Activated CD4-positive, CD25-positive, alpha-beta regulatory T cell treated with anti-CD3 and anti-CD28 coated beads, Interleukin-2, amount 50 U/mL, for 16 hours (primary cell): ENCODE measurements around the gene FOXP1.

Experiments used
- DNase-seq: peaks from one replicate; pipeline ENCODE4 v3.0.0-alpha.2; 2020; ENCODE audit warnings: low read depth, low spot score

FOXP1 gene

DNA sequence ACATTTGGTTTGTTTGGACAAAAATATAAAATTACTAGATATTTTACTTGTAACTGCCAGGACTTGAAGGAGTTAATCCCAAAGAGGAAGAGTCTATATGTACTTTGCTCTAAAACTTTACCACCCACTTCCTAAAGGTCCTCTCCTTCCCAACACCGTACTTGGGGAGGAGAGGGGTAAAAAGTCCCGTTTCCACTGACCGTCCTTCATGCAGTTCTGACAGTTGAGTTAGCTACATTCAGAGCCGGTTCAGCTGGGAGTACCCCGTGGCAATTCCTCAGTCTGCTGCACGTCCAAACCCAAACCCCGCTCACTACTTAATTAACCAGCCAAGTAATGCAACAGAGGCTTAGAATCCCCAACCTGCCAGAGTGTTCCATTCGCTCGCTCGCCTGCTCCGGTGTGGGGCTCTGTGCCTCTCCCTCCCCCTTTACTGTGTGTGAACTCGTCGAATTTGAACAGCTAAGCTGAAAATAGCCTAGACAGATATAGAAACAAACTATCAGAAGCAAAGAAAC lies 519.7 kb downstream of the FOXP1 start:
- DNase-seq: peak; percentile 27

DNA sequence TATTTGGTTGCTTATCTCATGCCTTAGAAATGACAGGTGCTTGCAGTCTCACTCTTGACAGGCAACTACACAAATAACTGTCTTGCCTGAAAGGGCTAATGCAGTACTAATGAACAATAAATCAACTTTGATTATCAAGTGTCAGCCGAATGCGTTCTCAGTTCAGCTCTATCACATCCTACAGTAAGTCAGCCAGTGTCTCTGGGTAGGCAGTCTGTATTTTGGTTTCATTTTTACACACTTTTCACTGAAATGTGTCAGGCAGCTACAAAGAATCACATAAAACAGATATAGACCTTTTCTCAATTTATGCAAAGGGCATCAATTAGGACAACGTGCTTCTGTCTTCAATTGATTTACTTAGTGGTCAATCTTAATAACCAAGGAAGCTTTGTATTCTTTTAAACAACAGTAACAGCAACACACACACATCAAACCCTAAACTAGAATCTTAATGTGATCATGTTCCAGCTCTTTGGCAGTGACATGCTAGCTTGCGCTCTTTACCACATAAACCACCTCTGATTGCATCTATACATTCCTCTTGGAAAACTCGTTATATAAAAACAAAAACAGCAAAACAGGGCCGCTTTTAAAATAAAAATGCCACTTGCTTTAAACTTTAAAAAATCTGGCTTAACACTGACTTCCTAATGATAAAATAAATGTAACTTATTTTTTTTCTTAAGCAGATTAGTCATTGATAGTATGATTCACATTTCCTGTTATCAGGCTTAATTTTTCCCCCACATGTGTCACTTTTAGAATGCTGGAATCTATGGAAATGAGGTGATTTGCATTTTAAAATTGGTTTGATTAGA lies 520.4 kb downstream of the FOXP1 start:
- no peak for DNase-seq

- DNase-seq: no peak
Observed at GRCh38 chr3:71062037-71062932, 521.2 kb downstream of the FOXP1 start.

DNA sequence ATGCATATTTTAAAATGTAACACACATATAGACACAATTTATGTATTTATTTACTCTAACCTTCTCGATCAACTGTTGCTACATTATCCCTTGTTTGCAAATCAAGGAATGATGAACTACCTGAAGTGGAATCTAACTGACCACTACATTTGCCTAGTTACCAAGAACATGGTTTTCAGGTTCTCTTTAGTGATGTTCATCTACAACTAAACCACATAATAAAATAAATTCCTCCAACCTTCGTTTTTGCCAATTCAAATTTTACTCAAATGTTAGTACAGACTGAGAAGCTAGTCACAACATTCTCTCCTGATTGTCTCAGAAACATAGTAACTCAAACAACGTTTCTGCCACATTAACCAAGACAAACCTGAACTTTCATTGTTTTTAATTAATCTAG lies 521.9 kb downstream of the FOXP1 start:
- no peak for DNase-seq

DNA sequence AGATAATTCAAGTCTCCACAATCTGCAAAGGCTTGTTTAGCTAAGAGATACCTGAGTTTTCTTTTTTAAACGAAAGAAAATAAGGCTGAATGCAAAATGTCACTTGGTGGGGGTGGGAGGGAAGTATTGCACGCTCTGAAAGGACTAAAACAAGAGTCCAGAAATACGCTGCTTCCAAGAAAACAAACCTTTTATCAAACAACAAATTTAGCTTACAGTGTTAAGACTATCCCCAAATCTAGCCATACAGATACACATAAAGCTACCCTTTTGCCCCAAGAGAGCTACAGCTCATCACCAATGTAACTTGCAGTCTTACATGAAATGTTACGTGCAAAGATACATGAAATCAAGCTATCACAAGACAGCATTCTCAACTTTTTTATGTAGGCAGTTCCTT lies 522.5 kb downstream of the FOXP1 start:
- no peak for DNase-seq

- no peak for DNase-seq
Observed at GRCh38 chr3:71060536-71060935, 523.0 kb downstream of the FOXP1 start.

GRCh38 chr3:71057526-71057894 lies 526.0 kb downstream of the FOXP1 start:
- no peak for DNase-seq

GRCh38 chr3:71056327-71056726 lies 527.2 kb downstream of the FOXP1 start:
- DNase-seq: no peak

GRCh38 chr3:71055257-71056001 lies 528.1 kb downstream of the FOXP1 start:
- DNase-seq: no peak

DNA sequence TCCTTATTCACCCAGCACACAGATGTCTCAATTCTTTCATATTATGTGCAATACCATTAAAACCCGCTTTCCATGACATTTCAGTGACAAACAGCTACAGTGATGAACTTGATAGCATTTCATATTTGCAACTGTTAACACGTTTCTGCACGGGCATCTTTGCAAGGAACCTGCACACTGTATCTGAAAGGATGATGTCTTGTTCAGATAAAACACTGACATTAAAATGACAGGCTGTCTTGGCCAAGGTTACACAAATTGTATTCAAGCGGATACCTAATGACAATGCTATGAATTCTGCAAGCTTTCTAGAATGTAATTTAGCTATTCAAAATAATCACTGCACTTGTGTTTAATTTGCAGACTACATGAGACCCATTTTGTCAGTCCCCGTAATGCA lies 529.2 kb downstream of the FOXP1 start:
- no peak for DNase-seq

DNA sequence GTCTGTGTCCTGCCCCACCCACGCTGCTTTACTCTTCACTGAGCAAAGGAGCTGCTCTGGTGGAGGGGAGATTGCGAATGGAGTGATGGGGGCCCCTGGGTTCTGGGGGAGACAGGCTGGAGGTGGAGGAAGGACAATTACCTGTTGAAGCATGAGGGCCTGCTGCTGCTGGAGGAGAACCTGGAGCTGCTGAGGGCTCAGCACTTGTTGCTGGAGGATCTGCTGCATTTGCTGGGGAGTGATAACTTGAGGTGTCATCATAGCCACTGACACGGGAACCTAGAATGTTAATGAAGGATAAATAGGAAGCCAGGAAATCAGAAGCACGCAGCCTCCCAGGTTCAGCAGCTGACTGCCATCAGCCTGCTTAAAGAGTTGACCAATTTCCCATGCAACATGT lies 530.0 kb downstream of the FOXP1 start:
- no peak for DNase-seq

- no peak for DNase-seq
Observed at GRCh38 chr3:71052716-71053115, 530.8 kb downstream of the FOXP1 start.

DNA sequence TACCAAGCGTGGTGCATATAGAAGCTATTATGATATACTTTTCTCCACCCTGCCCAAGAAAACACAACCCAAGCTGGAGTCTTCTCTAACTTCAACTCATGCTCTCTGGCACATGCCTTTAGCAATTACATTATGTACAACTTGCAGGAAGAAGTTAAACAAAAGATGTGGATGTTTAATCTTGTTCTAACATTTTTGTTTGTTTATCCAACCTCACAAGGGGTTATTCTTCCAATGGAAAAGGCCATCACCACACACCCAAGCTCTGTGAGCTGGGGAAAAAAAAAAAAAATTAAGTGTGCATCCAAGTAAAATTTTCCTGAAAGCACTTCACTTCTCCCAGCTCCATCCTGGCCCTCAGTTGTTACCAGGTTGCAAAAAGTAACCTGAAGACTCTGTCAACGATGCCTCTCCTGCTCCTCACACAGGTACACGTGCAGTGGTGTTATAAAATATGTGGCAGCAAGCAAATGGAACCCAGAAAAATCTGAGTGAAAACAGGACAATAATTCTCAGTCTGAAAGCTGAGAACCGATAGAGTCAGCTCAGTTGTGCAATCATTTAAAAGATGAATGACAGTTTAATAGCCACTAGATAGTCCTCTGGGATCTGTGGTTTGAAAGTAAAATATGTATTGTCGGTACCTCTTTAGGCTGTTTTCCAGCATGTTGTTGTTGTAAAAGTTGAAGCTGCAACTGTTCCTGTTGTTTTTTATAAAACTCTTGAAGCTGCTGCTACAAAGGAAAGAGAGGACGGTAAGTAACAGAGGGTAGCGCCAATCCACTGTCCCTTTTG lies 531.4 kb downstream of the FOXP1 start:
- no peak for DNase-seq

DNA sequence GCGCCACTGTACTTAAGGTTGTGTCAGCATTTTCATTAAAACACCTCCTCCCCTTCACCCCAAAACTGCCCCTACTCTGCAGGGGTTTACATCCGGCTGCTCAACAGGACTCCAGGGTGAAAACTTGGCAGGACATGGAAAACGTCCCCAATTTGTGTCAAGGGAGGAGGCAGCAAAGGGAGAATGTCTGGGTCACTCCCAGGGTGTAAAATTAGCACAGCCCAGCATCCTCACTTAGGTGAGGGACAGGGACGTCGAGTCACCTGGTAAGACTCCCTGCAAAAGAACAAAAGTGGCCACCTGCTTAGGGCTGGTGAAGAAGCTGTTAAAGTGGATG lies 532.3 kb downstream of the FOXP1 start:
- no peak for DNase-seq

- no peak for DNase-seq
Observed at GRCh38 chr3:71050538-71051258, 532.8 kb downstream of the FOXP1 start.

DNA sequence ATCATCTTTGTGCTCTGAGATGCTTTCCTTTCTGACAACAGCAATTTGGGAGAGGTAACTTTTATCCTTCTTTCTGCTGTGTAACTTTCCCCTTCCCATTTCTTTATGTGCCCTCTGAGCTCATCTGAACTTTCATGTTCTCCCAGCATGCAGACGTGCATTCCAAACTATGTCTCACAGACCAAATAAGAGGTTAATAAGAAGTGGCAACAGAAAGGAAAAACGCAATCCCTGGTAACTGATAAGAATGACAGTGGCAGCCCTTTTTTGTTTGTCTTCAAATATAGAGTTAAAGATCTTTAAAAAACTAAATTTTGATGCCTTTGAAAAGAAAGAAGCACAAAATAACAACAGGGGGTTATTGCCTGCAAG lies 533.4 kb downstream of the FOXP1 start:
- no peak for DNase-seq

DNA sequence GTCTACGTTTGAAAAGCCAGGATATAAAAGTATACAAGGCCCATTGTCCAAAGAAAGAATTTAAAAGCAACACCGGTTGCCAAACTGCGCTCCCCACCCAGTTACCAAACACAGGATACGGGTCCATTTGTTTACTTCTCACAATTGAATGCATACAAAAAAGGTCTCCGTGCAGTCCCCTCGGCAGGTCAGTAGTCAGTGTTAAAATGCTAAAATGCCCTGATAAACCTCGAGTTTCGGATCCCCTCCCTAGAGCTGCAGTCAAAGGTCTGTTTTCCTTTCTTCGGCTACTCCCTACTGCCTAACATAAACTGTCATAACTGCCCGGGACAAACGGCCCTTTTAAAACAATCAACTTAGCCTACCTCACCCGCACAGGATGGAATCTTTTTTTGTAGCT lies 534.6 kb downstream of the FOXP1 start:
- no peak for DNase-seq

DNA sequence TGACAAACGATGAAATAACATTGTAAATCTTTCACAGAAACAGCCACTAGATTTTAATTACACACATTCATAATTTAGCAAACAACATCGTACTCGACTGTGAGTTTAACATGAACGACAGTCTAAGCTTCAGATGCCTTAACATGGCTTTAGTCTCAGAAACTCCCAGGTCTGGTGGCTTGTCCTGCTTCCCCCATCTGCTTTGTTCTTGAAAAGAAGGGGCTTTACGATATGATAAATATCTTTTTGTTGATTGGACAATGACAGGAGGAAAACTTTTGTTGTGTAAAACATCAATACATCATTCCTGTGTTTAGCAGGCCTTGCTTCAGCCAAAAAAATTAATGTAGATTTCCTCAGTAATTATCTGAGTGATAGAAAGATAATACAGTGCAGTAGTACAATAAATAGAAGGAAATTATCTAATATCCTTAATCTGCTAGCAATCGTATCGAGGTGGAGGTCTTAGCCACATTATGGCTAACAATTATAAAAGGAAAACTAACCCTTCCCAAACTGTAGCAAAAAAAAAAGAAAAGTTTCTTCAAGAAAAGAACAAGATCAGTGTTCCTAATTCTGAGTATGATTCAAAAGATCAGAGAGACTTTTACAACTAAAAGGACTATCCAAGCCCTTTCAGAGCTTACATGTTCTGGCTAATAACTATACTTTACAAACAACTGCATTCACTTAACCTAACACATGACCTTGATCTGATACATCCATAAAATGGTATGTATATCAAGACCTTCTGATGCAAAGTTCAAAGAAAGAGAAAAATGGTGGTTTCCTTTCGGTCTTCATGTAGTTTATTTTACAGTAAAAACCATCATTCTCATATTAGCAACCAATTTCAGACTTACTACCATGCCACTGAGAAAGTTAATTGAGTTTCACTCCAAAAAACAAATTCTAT lies 535.7 kb downstream of the FOXP1 start:
- DNase-seq: no peak

DNA sequence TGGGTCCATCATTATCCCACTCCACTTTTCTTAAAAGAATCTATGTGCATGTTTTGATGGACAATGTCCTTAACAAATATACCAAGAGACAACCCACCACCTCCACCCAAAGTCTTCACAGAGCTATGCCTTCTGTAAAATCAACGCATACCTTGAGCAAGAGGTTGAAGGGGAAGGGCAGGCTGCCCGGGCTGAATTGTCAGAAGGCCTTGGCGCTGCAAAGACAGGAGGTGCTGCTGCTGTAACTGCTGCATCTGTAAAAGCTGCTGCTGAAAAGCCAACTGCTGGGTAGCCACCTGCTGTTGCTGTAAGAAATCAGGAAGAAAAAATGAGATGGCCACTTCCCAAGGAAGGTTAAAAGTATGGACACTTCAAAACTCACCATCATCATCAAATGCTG lies 536.7 kb downstream of the FOXP1 start:
- no peak for DNase-seq

DNA sequence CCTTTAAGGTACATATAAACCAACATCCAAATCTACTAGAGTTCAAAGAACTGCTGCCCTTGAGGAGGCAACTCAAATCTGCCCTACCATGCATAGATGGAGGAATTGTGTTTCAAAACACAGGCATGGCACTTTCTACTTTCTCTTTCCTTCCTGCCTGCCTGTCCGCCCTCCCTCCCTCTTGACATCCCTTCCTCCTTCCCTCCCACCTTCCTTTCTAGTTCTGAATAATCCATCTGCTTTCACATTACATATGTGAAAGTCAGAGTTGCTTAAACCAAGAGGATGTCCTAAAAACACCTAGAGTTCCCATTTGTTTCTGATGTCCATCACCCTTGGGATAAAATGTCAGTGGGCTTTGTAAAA lies 537.6 kb downstream of the FOXP1 start:
- no peak for DNase-seq
